Upper lobe of left lung (tissue), 4 donors: ENCODE results near the gene OBSCN.

Experiments
- CTCF ChIP-seq, 6 experiments: fragments of 450-650 bp in 4 of 6; fragments of 200-600 bp in 2 of 6; sonication (generic) in 2 of 6; IDR thresholded peaks; one replicate each; pipeline ENCODE4 v1.5.1; 2016 to 2019; ENCODE audit warnings: antibody characterized with exemption in 6 of 6
- POLR2A ChIP-seq, 4 donors: fragments of 450-650 bp; IDR thresholded peaks; one replicate each; pipeline ENCODE4 v1.5.1; 2016 to 2017; ENCODE audit warnings: antibody characterized with exemption in 4 of 4, mild to moderate bottlenecking in 2 of 4

DNA sequence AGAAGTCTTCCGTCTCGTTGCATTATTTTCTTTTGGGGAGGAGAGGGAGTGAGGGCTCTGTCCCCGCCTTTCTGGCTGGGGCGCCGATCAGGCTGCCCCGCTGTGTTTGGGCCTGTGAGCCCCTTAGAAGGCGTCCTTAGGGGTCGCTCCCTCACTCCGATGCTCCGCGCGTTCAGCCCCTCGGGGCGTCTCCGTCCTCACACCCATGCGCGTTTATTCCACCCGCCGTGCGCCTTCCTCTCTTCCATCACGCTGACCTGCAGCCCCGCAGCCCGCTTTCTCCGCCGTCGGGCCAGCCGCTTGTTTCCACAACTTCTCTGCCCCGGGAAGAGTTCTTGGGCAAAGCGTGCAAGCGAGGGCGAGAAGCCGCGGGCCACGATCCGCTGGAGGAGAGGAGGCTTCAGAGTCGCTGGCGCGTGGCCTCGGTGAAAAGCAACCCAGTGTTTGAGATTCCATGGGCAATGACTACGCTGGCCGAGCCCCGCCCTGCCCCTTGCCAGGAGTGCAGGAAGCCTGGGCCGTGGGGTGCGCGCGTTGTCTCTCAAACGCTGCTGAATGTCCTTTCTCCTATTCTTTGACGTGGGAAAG is 171.1 kb downstream of the OBSCN start:
- TF ChIP-seq CTCF (IDR thresholded peaks at IDR 0.05) (no peak), POLR2A (IDR thresholded peaks at IDR 0.05) (no peak)
